GM12892 (cell line): Measurements from ENCODE around the gene DHRS3.

Experiments
- POLR2A ChIP-seq: IDR thresholded peaks from 2 replicates; pipeline ENCODE4 v1.6.1; 2011; ENCODE audit warnings: low read depth, low read length, control low read depth
- POLR2AphosphoS5 ChIP-seq: IDR thresholded peaks from 2 replicates; pipeline ENCODE4 v1.6.1; 2011; ENCODE audit warnings: low read depth, low read length, control low read depth
- TAF1 ChIP-seq: IDR thresholded peaks from 2 replicates; pipeline ENCODE4 v1.6.1; 2011; ENCODE audit warnings: low read depth, mild to moderate bottlenecking, control low read depth, low read length, borderline replicate concordance

- no peak for TF ChIP-seq POLR2AphosphoS5
- TF ChIP-seq POLR2A: no peak
- no peak for TF ChIP-seq TAF1
Observed at GRCh38 chr1:12540580-12541273, 77.3 kb downstream of the DHRS3 start.
